Naive thymus-derived CD4-positive, alpha-beta T cell (primary cell): ENCODE results near the gene PAQR5. TPM values are rescaled to one million over a fixed set of nuclear protein-coding genes. Genes with fewer than 3 reads are reported as not detected.

Experiments used
- ATAC-seq: fragments of 150-1000 bp; cut with Tn5 transposase; 2 replicates; pipeline ENCODE4 v1.10.0; 2021; ENCODE audit warnings: mild to moderate bottlenecking, moderate library complexity
- CTCF ChIA-PET: fragments of 350-600 bp; sonication (Branson Sonifier 250); formaldehyde crosslinking; loops from one replicate; lab custom pipeline; 2021; ENCODE audit warnings: antibody characterized with exemption; lab: Charles Lee
- POLR2A ChIA-PET: fragments of 350-600 bp; sonication (Branson Sonifier 250); formaldehyde crosslinking; loops from one replicate; lab custom pipeline; 2021; ENCODE audit warnings: antibody characterized with exemption, inconsistent platforms; lab: Charles Lee
- DNase-seq, 9 donors: peaks; one replicate each; pipeline versions ENCODE4 v3.0.0 to v3.0.0-alpha.2; 2020 to 2022; ENCODE audit warnings: mixed read lengths in 1 of 9
- H3K27ac ChIP-seq: one replicate; pipeline ENCODE4 v1.7.0; 2013; ENCODE audit warnings: mild to moderate bottlenecking, low read depth, low read length, moderate library complexity
- H3K27me3 ChIP-seq, 2 donors: one replicate each; pipeline ENCODE4 v1.7.0; 2013; ENCODE audit warnings: low read length in 2 of 2, mild to moderate bottlenecking in 2 of 2, moderate library complexity in 2 of 2; ENCODE audit not compliant: control insufficient read depth in 2 of 2, insufficient read depth in 2 of 2
- H3K36me3 ChIP-seq, 3 experiments: 1 replicate in 2 of 3; 2 replicates in 1 of 3; pipeline ENCODE4 v1.7.0; 2013; ENCODE audit warnings: low read length in 3 of 3, mild to moderate bottlenecking in 3 of 3, moderate library complexity in 1 of 3; ENCODE audit not compliant: insufficient read depth in 3 of 3, control insufficient read depth in 2 of 3
- H3K4me1 ChIP-seq, 2 donors: one replicate each; pipeline ENCODE4 v1.7.0; 2013; ENCODE audit warnings: low read length in 2 of 2, mild to moderate bottlenecking in 2 of 2, moderate library complexity in 1 of 2; ENCODE audit not compliant: control insufficient read depth in 2 of 2, insufficient read depth in 2 of 2
- H3K4me3 ChIP-seq: 2 replicates; pipeline ENCODE4 v1.7.0; 2013; ENCODE audit warnings: mild to moderate bottlenecking, low read length
- H3K9me3 ChIP-seq, 3 experiments: 1 replicate in 2 of 3; 2 replicates in 1 of 3; pipeline ENCODE4 v1.7.0; 2013; ENCODE audit warnings: low read length in 3 of 3; ENCODE audit not compliant: control insufficient read depth in 2 of 3
- H3K27ac Mint-ChIP-seq, 9 donors: one replicate each; pipeline ENCODE4 v1.8.0; 2020 to 2022; ENCODE audit warnings: mixed read lengths in 9 of 9, mild to moderate bottlenecking in 8 of 9, moderate library complexity in 5 of 9, inconsistent platforms in 2 of 9
- H3K27me3 Mint-ChIP-seq, 5 donors: one replicate each; pipeline ENCODE4 v1.8.0; 2021 to 2022; ENCODE audit warnings: mixed read lengths in 5 of 5, mild to moderate bottlenecking in 1 of 5
- H3K36me3 Mint-ChIP-seq, 5 donors: one replicate each; pipeline ENCODE4 v1.8.0; 2020 to 2022; ENCODE audit warnings: mixed read lengths in 5 of 5, mild to moderate bottlenecking in 3 of 5, inconsistent platforms in 1 of 5
- H3K4me1 Mint-ChIP-seq, 7 donors: one replicate each; pipeline ENCODE4 v1.8.0; 2020 to 2022; ENCODE audit warnings: mixed read lengths in 7 of 7, mild to moderate bottlenecking in 3 of 7, inconsistent platforms in 1 of 7
- H3K4me3 Mint-ChIP-seq, 10 donors: one replicate each; pipeline ENCODE4 v1.8.0; 2020 to 2022; ENCODE audit warnings: mild to moderate bottlenecking in 10 of 10, mixed read lengths in 10 of 10, moderate library complexity in 6 of 10, inconsistent platforms in 2 of 10
- H3K9me3 Mint-ChIP-seq, 11 donors: one replicate each; pipeline ENCODE4 v1.8.0; 2020 to 2022; ENCODE audit warnings: mixed read lengths in 11 of 11, mild to moderate bottlenecking in 4 of 11, inconsistent platforms in 1 of 11, moderate library complexity in 1 of 11
- intact Hi-C, 2 donors: fragments of 100-400 bp; cut with micrococcal nuclease; formaldehyde crosslinking; loops; one replicate each; pipeline ENCODE4 v1.15.1; 2023
- polyA plus RNA-seq, 2 donors: library from polyadenylated mRNA; unstranded; fragments of 300-500 nt; fragmentation: Illumina TruSeq; gene quantifications; one replicate each; pipeline ENCODE4 v1.2.3, GENCODE V29; 2021
- total RNA-seq, 6 experiments: library from RNA in 5 of 6; stranded (reverse) in 5 of 6; gene quantifications; 1 replicate in 5 of 6; 2 replicates in 1 of 6; pipeline ENCODE4 v1.2.3 and lab custom pipeline; 2021 to 2026

The PAQR5 gene
- total and polyA plus RNA-seq, 7 experiments from 2014 or later, result 0.11 TPM; not detected in 6

GRCh38 chr15:69314131-69314530 is 15.4 kb downstream of the PAQR5 start:
- Histone ChIP-seq H3K4me3 (no peak overlapping the region), H3K27me3 (no peaks in the 10 kb centered on the region), H3K36me3 (no peaks in the 10 kb centered on the region), H3K4me1 (no peaks in the 10 kb centered on the region), H3K27ac (no peak overlapping the region), H3K9me3 (no peaks in the 10 kb centered on the region)
- H3K9me3 Mint-ChIP-seq, result no peaks in the 10 kb centered on the region
- POLR2A ChIA-PET, result no interaction called here
- H3K4me1 Mint-ChIP-seq, result peaks cover 0 to 4% (median 0%) of the 10 kb centered on the region in 7 donors
- DNase-seq (no peak), ATAC-seq (no peak)
- peaks cover 2 to 23% (median 10%) of the 10 kb centered on the region in 5 donors for H3K27me3 Mint-ChIP-seq
- intact Hi-C loops, result no loop called here
- CTCF ChIA-PET, result no interaction called here
- H3K36me3 Mint-ChIP-seq, result no peaks in the 10 kb centered on the region
- H3K4me3 Mint-ChIP-seq, result no peak overlapping the region
- no peak overlapping the region for H3K27ac Mint-ChIP-seq

- H3K9me3 ChIP-seq, result no peaks in the 10 kb centered on the region
- H3K9me3 Mint-ChIP-seq, result no peaks in the 10 kb centered on the region
- intact Hi-C loops, result no loop called here
- peaks cover 2 to 23% (median 6%) of the 10 kb centered on the region in 5 donors for H3K27me3 Mint-ChIP-seq
- no peak overlapping the region for H3K27ac Mint-ChIP-seq
- no peak overlapping the region for H3K4me3 Mint-ChIP-seq
- ChIA-PET CTCF (no interaction called here), POLR2A (no interaction called here)
- no peaks in the 10 kb centered on the region for H3K36me3 Mint-ChIP-seq
- H3K4me3 ChIP-seq, result no peak overlapping the region
- no peaks in the 10 kb centered on the region for H3K4me1 ChIP-seq
- ATAC-seq (no peak), DNase-seq (no peak)
- no peak overlapping the region for H3K27ac ChIP-seq
- peaks cover 0 to 3% (median 0%) of the 10 kb centered on the region in 7 donors for H3K4me1 Mint-ChIP-seq
- H3K27me3 ChIP-seq, result no peaks in the 10 kb centered on the region
- H3K36me3 ChIP-seq, result no peaks in the 10 kb centered on the region
Observed at GRCh38 chr15:69314736-69315135, 16.0 kb downstream of the PAQR5 start.

DNA sequence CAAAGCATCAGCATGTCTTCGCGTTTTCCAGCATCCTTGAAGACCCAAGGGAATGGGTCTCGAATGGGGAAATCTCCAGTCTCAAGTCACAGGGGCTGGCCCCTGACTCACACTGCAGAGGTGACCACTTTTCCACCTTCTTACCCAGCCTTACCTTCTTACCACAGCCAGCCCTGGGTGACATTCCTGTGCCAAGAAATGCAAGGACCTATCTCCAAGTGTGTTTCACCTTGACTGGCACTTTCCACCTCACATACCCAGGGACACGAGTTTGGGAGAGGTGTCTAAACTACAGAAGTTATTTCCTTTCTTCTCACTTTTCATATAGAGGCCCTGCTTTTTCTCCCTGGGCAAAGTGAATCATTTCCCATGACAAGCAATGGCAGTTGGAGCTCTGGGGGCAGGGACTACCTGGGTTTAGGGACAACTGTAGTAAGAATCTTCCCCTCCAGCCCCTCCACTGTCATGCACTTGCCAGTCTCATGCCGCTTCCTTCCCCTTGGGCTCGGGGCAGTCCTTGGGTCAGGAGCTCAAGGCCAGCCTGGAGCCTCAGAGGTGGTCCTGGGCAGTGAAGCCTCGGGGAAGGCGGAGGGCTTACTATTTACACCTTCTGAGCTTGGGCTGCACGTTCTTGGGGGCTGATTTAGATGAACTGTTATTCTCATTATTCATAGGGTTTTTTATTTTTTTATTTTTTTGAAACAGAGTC is 16.8 kb downstream of the PAQR5 start:
- ATAC-seq, result no peak
- Mint-ChIP-seq H3K4me3 (no peak overlapping the region), H3K36me3 (no peaks in the 10 kb centered on the region), H3K27me3 (peaks cover 2 to 23% (median 6%) of the 10 kb centered on the region in 5 donors), H3K27ac (no peak overlapping the region), H3K4me1 (peaks cover 0 to 5% (median 3%) of the 10 kb centered on the region in 7 donors), H3K9me3 (no peaks in the 10 kb centered on the region)
- no peaks in the 10 kb centered on the region for H3K36me3 ChIP-seq
- DNase-seq, result no peak
- H3K27ac ChIP-seq, result no peak overlapping the region
- no peaks in the 10 kb centered on the region for H3K9me3 ChIP-seq
- H3K4me3 ChIP-seq, result no peak overlapping the region
- H3K4me1 ChIP-seq, result no peaks in the 10 kb centered on the region
- intact Hi-C loops, result no loop called here
- CTCF ChIA-PET, result no interaction called here
- POLR2A ChIA-PET, result no interaction called here
- no peaks in the 10 kb centered on the region for H3K27me3 ChIP-seq

- Histone ChIP-seq H3K27ac (no peak overlapping the region), H3K9me3 (no peaks in the 10 kb centered on the region), H3K36me3 (no peaks in the 10 kb centered on the region), H3K4me3 (no peak overlapping the region), H3K27me3 (no peaks in the 10 kb centered on the region), H3K4me1 (no peaks in the 10 kb centered on the region)
- intact Hi-C loops, result no loop called here
- Mint-ChIP-seq H3K27ac (no peak overlapping the region), H3K27me3 (peaks cover 2 to 20% (median 6%) of the 10 kb centered on the region in 5 donors), H3K36me3 (no peaks in the 10 kb centered on the region), H3K9me3 (no peaks in the 10 kb centered on the region), H3K4me3 (no peak overlapping the region), H3K4me1 (peaks cover 3 to 12% (median 7%) of the 10 kb centered on the region in 7 donors)
- ChIA-PET POLR2A (no interaction called here), CTCF (no interaction called here)
- no peak for ATAC-seq
- no peak for DNase-seq
Observed at GRCh38 chr15:69316291-69316690, 17.6 kb downstream of the PAQR5 start.

DNA sequence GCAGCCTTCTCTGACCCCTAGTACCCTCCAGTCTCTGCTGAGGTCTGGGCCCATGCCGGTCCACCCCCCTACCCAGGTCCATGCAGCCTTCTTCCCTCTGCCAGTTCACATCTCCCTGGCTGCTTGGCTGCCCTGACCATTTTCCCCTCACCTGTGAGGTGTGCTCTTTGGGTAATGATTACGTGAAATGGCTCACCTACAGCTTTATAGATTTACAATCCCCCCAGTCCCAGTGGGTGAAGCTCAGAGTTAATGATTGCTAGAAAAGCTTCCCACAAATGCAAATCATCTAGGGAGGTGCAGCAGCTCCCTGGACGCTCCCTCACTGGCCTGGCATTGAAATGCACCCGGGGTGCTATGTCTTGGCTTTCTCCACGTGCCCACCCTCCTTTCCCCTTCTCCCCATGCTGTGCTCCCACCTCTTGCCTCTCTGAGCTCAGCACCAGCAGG is 18.7 kb downstream of the PAQR5 start:
- H3K27ac Mint-ChIP-seq, result no peak overlapping the region
- ATAC-seq (no peak), DNase-seq (no peak)
- POLR2A ChIA-PET, result no interaction called here
- Histone ChIP-seq H3K4me1 (no peaks in the 10 kb centered on the region), H3K27me3 (no peaks in the 10 kb centered on the region), H3K4me3 (no peak overlapping the region), H3K36me3 (no peaks in the 10 kb centered on the region), H3K9me3 (no peaks in the 10 kb centered on the region), H3K27ac (no peak overlapping the region)
- CTCF ChIA-PET, result no interaction called here
- H3K4me3 Mint-ChIP-seq, result no peak overlapping the region
- intact Hi-C loops, result no loop called here
- peaks cover 3 to 14% (median 8%) of the 10 kb centered on the region in 7 donors for H3K4me1 Mint-ChIP-seq
- H3K9me3 Mint-ChIP-seq, result no peaks in the 10 kb centered on the region
- H3K27me3 Mint-ChIP-seq, result peaks cover 0 to 20% (median 6%) of the 10 kb centered on the region in 5 donors
- H3K36me3 Mint-ChIP-seq, result no peaks in the 10 kb centered on the region

DNA sequence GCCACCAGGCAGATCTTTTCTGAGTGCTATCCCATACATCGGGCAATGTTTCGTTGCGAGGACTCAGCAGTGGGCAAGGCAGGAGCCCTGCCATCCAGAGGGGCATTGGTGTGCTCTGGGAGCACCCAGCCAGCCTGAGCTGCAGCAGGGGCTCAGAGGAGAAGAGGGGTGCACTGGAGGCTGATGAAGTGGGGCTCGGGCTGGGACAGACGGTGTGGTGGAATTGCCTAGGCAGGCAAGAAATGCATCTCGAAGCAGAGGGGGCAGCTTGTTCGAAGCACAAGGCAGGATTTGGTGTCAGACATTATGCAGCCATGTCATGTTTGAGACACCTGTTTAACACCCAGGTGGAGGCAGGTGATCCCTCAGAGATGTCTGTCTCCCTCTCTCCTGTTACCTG is 19.3 kb downstream of the PAQR5 start:
- Mint-ChIP-seq H3K4me3 (no peak overlapping the region), H3K27me3 (peaks cover 0 to 24% (median 7%) of the 10 kb centered on the region in 5 donors), H3K9me3 (peaks cover 0 to 1% (median 0%) of the 10 kb centered on the region in 11 donors), H3K4me1 (peaks cover 3 to 14% (median 8%) of the 10 kb centered on the region in 7 donors), H3K36me3 (no peaks in the 10 kb centered on the region), H3K27ac (no peak overlapping the region)
- Histone ChIP-seq H3K27me3 (no peaks in the 10 kb centered on the region), H3K27ac (no peak overlapping the region), H3K36me3 (no peaks in the 10 kb centered on the region), H3K4me3 (no peak overlapping the region), H3K4me1 (no peaks in the 10 kb centered on the region), H3K9me3 (no peaks in the 10 kb centered on the region)
- ChIA-PET POLR2A (no interaction called here), CTCF (no interaction called here)
- no peak for ATAC-seq
- DNase-seq, result no peak
- intact Hi-C loops, result no loop called here
